ENCODE measurements around the gene FOSL2. TPM values are rescaled to one million over a fixed set of nuclear protein-coding genes. Genes with fewer than 3 reads are reported as not detected.

FOSL2 gene
- total RNA-seq, 1 donor from 2014 or later = 82.6 TPM

DNA sequence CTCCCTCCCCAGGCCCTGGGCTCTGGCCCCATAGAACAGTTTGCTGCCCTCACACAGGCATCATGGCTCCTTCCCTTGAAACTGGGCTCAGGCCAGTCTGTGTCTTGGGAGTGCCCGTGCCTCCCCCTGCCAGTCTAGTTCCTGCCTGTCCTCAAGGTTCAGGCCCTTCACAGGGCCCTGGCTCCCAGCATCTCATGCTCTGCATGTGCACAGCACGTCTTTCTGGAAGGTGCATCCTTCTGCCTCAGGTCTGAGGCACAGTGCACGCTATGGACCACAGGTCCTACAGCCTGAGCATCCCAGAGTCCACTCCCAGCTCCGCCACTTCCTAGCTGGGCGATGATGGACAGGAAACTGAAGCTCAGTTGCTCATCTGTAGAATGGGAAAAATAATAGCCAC, 35.6 kb upstream of the FOSL2 start:
- no peak overlapping the region for H3K27ac Mint-ChIP-seq (ENCODE audit: unreplicated experiment)
- H3K9me3 Mint-ChIP-seq (ENCODE audit: unreplicated experiment) = no peaks in the 10 kb centered on the region
- TF ChIP-seq, protein P1, sequence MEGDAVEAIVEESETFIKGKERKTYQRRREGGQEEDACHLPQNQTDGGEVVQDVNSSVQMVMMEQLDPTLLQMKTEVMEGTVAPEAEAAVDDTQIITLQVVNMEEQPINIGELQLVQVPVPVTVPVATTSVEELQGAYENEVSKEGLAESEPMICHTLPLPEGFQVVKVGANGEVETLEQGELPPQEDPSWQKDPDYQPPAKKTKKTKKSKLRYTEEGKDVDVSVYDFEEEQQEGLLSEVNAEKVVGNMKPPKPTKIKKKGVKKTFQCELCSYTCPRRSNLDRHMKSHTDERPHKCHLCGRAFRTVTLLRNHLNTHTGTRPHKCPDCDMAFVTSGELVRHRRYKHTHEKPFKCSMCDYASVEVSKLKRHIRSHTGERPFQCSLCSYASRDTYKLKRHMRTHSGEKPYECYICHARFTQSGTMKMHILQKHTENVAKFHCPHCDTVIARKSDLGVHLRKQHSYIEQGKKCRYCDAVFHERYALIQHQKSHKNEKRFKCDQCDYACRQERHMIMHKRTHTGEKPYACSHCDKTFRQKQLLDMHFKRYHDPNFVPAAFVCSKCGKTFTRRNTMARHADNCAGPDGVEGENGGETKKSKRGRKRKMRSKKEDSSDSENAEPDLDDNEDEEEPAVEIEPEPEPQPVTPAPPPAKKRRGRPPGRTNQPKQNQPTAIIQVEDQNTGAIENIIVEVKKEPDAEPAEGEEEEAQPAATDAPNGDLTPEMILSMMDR (IDR thresholded peaks at IDR 0.05) = no peak
- no peaks in the 10 kb centered on the region for H3K27me3 Mint-ChIP-seq (ENCODE audit: unreplicated experiment)
- peaks cover 55% of the 10 kb centered on the region for H3K4me1 Mint-ChIP-seq (ENCODE audit: unreplicated experiment)
- no peak for DNase-seq (ENCODE audit: extremely low spot score, unreplicated experiment)
- no peaks in the 10 kb centered on the region for H3K36me3 Mint-ChIP-seq (ENCODE audit: unreplicated experiment)
- no peak overlapping the region for H3K4me3 Mint-ChIP-seq (ENCODE audit: unreplicated experiment)

DNA sequence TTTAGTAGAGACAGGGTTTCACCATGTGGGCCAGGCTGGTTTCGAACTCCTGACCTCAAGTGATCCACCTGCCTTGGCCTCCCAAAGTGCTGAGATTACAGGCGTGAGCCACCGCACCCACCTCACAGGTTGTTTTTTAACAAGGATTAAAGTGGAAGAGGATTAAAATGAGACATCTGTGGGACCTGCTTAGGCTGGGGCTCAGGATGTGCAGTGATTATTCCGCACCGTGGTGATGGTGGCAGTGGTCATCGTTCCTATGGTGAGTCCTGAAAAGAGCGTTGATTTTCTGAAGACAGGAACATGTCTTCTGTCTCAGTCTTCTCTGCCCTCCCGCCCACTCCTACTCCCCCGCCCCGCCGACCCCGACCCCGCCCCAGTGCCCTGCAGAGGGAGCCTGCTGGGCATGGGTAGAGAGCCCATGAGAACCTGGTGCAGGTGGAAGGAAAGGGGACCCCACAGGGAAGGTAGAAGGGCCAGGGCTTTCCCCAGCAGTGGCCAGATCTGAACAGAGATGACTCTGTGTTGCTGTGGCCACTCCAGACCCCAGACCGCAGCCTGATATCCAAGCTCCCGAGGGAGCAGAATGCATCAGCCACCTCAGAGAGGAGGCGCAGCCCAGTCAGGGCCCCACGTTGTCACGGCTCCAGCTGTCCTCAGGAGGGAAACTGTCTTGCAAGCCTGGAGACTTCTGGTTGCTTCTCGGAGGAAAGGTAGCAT, 34.5 kb upstream of the FOSL2 start:
- H3K36me3 Mint-ChIP-seq (ENCODE audit: unreplicated experiment) = no peaks in the 10 kb centered on the region
- no peaks in the 10 kb centered on the region for H3K27me3 Mint-ChIP-seq (ENCODE audit: unreplicated experiment)
- no peak overlapping the region for H3K27ac Mint-ChIP-seq (ENCODE audit: unreplicated experiment)
- no peaks in the 10 kb centered on the region for H3K9me3 Mint-ChIP-seq (ENCODE audit: unreplicated experiment)
- H3K4me3 Mint-ChIP-seq (ENCODE audit: unreplicated experiment) = no peak overlapping the region
- TF ChIP-seq, protein P1 (IDR thresholded peaks at IDR 0.05) = no peak
- DNase-seq (ENCODE audit: extremely low spot score, unreplicated experiment) = no peak
- peaks cover 54% of the 10 kb centered on the region for H3K4me1 Mint-ChIP-seq (ENCODE audit: unreplicated experiment)

DNA sequence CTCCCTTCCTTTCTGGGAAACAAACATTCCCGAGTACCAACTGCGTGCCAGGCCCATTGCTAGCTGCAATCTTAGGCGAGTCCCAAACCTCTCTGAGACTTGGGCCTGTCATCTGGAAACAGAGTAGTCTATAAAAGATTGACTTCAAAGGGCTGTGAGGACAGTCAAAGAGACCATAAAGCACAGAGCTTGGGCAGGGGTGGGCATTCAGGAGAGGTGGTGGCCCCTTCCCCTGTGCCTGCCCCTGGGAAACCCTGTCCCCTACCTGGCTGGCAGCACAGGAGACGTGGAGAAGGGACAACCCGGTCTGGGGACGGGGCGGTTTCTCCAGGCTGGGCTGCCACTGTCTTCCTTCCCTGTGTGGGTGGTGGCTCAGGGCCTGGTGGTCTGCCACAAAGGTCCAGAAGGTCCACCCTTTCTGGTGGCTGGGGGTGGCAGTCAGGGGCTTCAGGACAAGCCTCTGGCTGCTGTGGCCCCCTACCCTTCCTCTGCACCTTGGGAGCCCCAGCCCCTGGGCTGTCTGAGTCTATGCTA, 33.9 kb upstream of the FOSL2 start:
- TF ChIP-seq, protein P1 (IDR thresholded peaks at IDR 0.05) = no peak
- H3K9me3 Mint-ChIP-seq (ENCODE audit: unreplicated experiment) = no peaks in the 10 kb centered on the region
- no peak for DNase-seq (ENCODE audit: extremely low spot score, unreplicated experiment)
- no peaks in the 10 kb centered on the region for H3K27me3 Mint-ChIP-seq (ENCODE audit: unreplicated experiment)
- H3K27ac Mint-ChIP-seq (ENCODE audit: unreplicated experiment) = no peak overlapping the region
- no peak overlapping the region for H3K4me3 Mint-ChIP-seq (ENCODE audit: unreplicated experiment)
- peaks cover 56% of the 10 kb centered on the region for H3K4me1 Mint-ChIP-seq (ENCODE audit: unreplicated experiment)
- no peaks in the 10 kb centered on the region for H3K36me3 Mint-ChIP-seq (ENCODE audit: unreplicated experiment)

DNA sequence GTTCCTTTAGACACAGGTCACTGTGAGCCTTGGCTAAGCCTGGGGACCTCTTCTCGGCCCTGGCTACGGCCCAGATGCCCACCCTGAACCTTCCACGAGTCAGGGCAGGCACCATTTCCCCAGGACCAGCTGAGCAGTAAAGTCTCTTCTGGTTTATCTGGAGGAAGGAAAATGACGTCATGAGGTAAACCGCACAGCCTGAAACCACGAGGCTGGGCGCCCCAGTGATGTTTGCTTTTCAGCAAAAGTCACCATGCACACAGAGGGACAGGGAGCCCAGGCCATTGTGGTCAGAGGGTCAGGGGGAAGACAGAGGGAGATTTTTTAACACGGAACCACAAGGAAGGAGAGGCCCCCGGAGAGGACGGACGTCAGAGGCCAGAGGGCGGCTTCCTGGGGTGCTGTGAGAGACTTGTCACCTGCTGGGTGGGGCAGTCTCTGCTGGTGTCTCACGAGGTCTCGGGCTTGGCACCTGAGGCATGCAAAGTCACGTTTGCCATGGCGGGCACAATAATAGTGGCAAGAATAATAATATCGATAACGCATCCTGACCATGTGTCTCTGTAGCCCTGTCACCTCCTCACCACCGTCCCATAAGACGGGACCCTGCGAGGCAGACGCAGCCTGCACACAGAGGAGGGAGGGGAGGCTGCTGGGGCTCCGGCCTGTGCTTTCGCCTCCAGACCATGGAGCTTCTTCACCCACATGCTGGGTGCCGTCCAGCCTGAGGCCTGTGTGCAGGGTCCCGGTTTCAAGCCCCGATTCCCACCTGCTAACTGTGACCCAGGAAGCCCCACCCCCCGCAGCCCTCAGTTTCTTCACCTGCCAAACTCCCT, 33.2 kb upstream of the FOSL2 start:
- TF ChIP-seq, protein P1 (IDR thresholded peaks at IDR 0.05) = no peak
- no peaks in the 10 kb centered on the region for H3K36me3 Mint-ChIP-seq (ENCODE audit: unreplicated experiment)
- H3K9me3 Mint-ChIP-seq (ENCODE audit: unreplicated experiment) = no peaks in the 10 kb centered on the region
- DNase-seq (ENCODE audit: extremely low spot score, unreplicated experiment) = no peak
- H3K4me3 Mint-ChIP-seq (ENCODE audit: unreplicated experiment) = no peak overlapping the region
- H3K4me1 Mint-ChIP-seq (ENCODE audit: unreplicated experiment) = peaks cover 56% of the 10 kb centered on the region
- no peaks in the 10 kb centered on the region for H3K27me3 Mint-ChIP-seq (ENCODE audit: unreplicated experiment)
- no peak overlapping the region for H3K27ac Mint-ChIP-seq (ENCODE audit: unreplicated experiment)

Data from osteocyte (in vitro differentiated cells).